ENCODE measurements around the gene ZFAND3. TPM values are rescaled to one million over a fixed set of nuclear protein-coding genes. Genes with fewer than 3 reads are reported as not detected.

Gene ZFAND3
- total RNA-seq, 1 experiment from 2014 or later, result 47.2 TPM

DNA sequence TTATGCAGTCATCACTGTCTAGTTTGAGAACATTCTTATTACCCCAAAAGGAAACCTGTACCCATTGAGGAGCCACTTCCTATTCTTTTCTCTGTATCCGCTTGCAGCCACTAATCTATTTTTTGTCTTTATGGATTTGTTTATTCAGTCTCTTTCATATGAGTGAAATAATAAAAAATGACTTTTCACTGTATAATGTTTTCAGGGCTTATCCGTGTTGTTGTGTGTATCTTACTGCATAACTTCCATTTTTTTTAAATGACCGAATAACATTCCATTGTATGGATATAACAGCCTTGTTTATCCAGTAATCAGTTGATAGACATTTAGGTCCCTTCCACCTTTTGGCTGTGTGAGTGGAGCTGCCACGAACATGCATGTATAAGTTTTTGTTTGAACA lies 86.6 kb downstream of the ZFAND3 start:
- ChIA-PET RAD21 (ENCODE audit: low non-redundant PET in 1 of 2, low total read pairs in 2 of 2, uncharacterized antibody in 2 of 2, unreplicated experiment in 2 of 2) (no interaction called here), CTCF (no interaction called here), POLR2A (no interaction called here)
- intact Hi-C loops (cut with micrococcal nuclease), result no loop called here
- Histone ChIP-seq H3K4me2 (ENCODE audit: low read length) (no peak overlapping the region), H3K27me3 (ENCODE audit: insufficient read depth, low read length) (no peaks in the 10 kb centered on the region), H3K9me2 (ENCODE audit: insufficient read depth) (no peaks in the 10 kb centered on the region), H3K27ac (ENCODE audit: low read depth, low read length) (no peak overlapping the region), H3K36me3 (ENCODE audit: control insufficient read depth in 1 of 2, insufficient read depth in 2 of 2, low read length in 2 of 2) (no peaks in the 10 kb centered on the region), H4K20me1 (ENCODE audit: insufficient read depth) (peaks cover 10% of the 10 kb centered on the region; the same call in 1 of the 2 replicates), H3K9ac (ENCODE audit: low read length) (no peak overlapping the region), H3K4me3 (replicated peaks in 1 of 2; ENCODE audit: low read depth in 1 of 2, low read length in 2 of 2) (no peak overlapping the region), H3K79me2 (ENCODE audit: insufficient read depth, low read length) (peaks cover 83% of the 10 kb centered on the region), H3K9me3 (ENCODE audit: control insufficient read depth in 1 of 2, insufficient read depth in 1 of 2, low read depth in 1 of 2, low read length in 2 of 2) (no peaks in the 10 kb centered on the region), H2AFZ (ENCODE audit: low read depth, low read length, poor library complexity, severe bottlenecking) (no peak overlapping the region), H3K4me1 (ENCODE audit: control insufficient read depth in 1 of 2, insufficient read depth in 2 of 2, low read length in 2 of 2) (no peaks in the 10 kb centered on the region)
- TF ChIP-seq, protein P1, sequence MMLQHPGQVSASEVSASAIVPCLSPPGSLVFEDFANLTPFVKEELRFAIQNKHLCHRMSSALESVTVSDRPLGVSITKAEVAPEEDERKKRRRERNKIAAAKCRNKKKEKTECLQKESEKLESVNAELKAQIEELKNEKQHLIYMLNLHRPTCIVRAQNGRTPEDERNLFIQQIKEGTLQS (IDR thresholded peaks at IDR 0.05), result no peak
- TF ChIP-seq ZFX (IDR thresholded peaks at IDR 0.05), result no peak
- no peak for TF ChIP-seq SRF (IDR thresholded peaks at IDR 0.05; ENCODE audit: low read depth)
- no peak for TF ChIP-seq EGR1 (IDR thresholded peaks at IDR 0.05; ENCODE audit: low read depth)
- TF ChIP-seq EZH2phosphoT487 (IDR thresholded peaks at IDR 0.05; ENCODE audit: borderline replicate concordance), result no peak
- no peak for TF ChIP-seq SIN3A (IDR thresholded peaks at IDR 0.05; ENCODE audit: low read depth)
- no peak for TF ChIP-seq FOSL1 (IDR thresholded peaks at IDR 0.05; ENCODE audit: low read depth)
- TF ChIP-seq POLR2A (IDR thresholded peaks at IDR 0.05; ENCODE audit: borderline replicate concordance, extremely low read depth, insufficient read depth, insufficient read length), result no peak
- TF ChIP-seq ZNF274 (IDR thresholded peaks at IDR 0.05; ENCODE audit: low read depth, low read length), result no peak
- TF ChIP-seq, protein P2, sequence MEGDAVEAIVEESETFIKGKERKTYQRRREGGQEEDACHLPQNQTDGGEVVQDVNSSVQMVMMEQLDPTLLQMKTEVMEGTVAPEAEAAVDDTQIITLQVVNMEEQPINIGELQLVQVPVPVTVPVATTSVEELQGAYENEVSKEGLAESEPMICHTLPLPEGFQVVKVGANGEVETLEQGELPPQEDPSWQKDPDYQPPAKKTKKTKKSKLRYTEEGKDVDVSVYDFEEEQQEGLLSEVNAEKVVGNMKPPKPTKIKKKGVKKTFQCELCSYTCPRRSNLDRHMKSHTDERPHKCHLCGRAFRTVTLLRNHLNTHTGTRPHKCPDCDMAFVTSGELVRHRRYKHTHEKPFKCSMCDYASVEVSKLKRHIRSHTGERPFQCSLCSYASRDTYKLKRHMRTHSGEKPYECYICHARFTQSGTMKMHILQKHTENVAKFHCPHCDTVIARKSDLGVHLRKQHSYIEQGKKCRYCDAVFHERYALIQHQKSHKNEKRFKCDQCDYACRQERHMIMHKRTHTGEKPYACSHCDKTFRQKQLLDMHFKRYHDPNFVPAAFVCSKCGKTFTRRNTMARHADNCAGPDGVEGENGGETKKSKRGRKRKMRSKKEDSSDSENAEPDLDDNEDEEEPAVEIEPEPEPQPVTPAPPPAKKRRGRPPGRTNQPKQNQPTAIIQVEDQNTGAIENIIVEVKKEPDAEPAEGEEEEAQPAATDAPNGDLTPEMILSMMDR (IDR thresholded peaks at IDR 0.05 in 2 of 3, conservative IDR thresholded peaks at IDR 0.05 in 1 of 3; ENCODE audit: borderline replicate concordance in 1 of 3, insufficient read depth in 1 of 3, low read depth in 2 of 3, low read length in 2 of 3), result no peak
- ATAC-seq (no peak), DNase-seq (ENCODE audit: low read depth, low spot score) (no peak)
- BruUV-seq (replicated peaks), result no TSS peak

DNA sequence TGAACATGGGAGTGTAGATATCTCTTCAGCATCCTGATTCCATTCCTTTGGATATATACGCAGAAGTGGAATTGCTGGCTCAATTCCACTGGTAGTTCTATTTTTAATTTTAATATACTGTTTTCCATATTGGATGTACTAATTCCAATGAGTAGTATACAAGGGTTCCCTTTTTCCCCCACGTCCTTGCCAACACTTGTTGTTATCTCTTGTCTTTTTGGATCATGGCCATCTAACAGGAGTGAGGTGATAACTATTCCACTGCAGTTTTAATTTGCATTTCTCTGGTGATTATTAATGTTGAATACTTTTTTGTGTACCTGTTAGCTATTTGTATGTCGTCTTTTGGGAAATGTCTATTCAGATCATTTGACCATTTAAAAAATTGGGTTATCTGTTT lies 91.5 kb downstream of the ZFAND3 start:
- Histone ChIP-seq H2AFZ (ENCODE audit: low read depth, low read length, poor library complexity, severe bottlenecking) (no peak overlapping the region), H3K36me3 (ENCODE audit: control insufficient read depth in 1 of 2, insufficient read depth in 2 of 2, low read length in 2 of 2) (no peaks in the 10 kb centered on the region), H3K27me3 (ENCODE audit: insufficient read depth, low read length) (no peaks in the 10 kb centered on the region), H3K9me2 (ENCODE audit: insufficient read depth) (no peaks in the 10 kb centered on the region), H4K20me1 (ENCODE audit: insufficient read depth) (peaks cover 24% of the 10 kb centered on the region; the same call in 1 of the 2 replicates), H3K9me3 (ENCODE audit: control insufficient read depth in 1 of 2, insufficient read depth in 1 of 2, low read depth in 1 of 2, low read length in 2 of 2) (no peaks in the 10 kb centered on the region), H3K4me2 (ENCODE audit: low read length) (no peak overlapping the region), H3K4me3 (replicated peaks in 1 of 2; ENCODE audit: low read depth in 1 of 2, low read length in 2 of 2) (no peak overlapping the region), H3K27ac (ENCODE audit: low read depth, low read length) (no peak overlapping the region), H3K9ac (ENCODE audit: low read length) (no peak overlapping the region), H3K79me2 (ENCODE audit: insufficient read depth, low read length) (peaks cover 69% of the 10 kb centered on the region), H3K4me1 (ENCODE audit: control insufficient read depth in 1 of 2, insufficient read depth in 2 of 2, low read length in 2 of 2) (no peaks in the 10 kb centered on the region)
- POLR2A ChIA-PET, result no interaction called here
- RAD21 ChIA-PET (ENCODE audit: low non-redundant PET in 1 of 2, low total read pairs in 2 of 2, uncharacterized antibody in 2 of 2, unreplicated experiment in 2 of 2), result no interaction called here
- TF ChIP-seq TCF7L2 (IDR thresholded peaks at IDR 0.05; ENCODE audit: borderline replicate concordance, extremely low read depth, insufficient read depth, insufficient read length) (no peak), SIN3A (IDR thresholded peaks at IDR 0.05; ENCODE audit: low read depth) (no peak), EZH2 (IDR thresholded peaks at IDR 0.05) (no peak), RAD21 (IDR thresholded peaks at IDR 0.05; ENCODE audit: low read depth) (no peak), CBX3 (IDR thresholded peaks at IDR 0.05; ENCODE audit: low read depth) (no peak), POLR2AphosphoS5 (IDR thresholded peaks at IDR 0.05; ENCODE audit: low read depth, low read length) (no peak), ZNF274 (IDR thresholded peaks at IDR 0.05; ENCODE audit: low read depth, low read length) (no peak), EZH2phosphoT487 (IDR thresholded peaks at IDR 0.05; ENCODE audit: borderline replicate concordance) (no peak), FOSL1 (IDR thresholded peaks at IDR 0.05; ENCODE audit: low read depth) (no peak)
- TF ChIP-seq, protein P1 (IDR thresholded peaks at IDR 0.05), result no peak
- TF ChIP-seq, protein P3, sequence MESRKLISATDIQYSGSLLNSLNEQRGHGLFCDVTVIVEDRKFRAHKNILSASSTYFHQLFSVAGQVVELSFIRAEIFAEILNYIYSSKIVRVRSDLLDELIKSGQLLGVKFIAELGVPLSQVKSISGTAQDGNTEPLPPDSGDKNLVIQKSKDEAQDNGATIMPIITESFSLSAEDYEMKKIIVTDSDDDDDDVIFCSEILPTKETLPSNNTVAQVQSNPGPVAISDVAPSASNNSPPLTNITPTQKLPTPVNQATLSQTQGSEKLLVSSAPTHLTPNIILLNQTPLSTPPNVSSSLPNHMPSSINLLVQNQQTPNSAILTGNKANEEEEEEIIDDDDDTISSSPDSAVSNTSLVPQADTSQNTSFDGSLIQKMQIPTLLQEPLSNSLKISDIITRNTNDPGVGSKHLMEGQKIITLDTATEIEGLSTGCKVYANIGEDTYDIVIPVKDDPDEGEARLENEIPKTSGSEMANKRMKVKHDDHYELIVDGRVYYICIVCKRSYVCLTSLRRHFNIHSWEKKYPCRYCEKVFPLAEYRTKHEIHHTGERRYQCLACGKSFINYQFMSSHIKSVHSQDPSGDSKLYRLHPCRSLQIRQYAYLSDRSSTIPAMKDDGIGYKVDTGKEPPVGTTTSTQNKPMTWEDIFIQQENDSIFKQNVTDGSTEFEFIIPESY (IDR thresholded peaks at IDR 0.05; ENCODE audit: extremely low read depth, insufficient replicate concordance, low read length), result no peak
- TF ChIP-seq, protein P4, sequence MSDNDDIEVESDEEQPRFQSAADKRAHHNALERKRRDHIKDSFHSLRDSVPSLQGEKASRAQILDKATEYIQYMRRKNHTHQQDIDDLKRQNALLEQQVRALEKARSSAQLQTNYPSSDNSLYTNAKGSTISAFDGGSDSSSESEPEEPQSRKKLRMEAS (IDR thresholded peaks at IDR 0.05), result no peak
- CTCF ChIA-PET, result no interaction called here
- ATAC-seq (no peak), DNase-seq (ENCODE audit: low read depth, low spot score) (no peak)
- BruUV-seq (replicated peaks), result no TSS peak
- intact Hi-C loops (cut with micrococcal nuclease), result no loop called here
